ENCODE measurements around the gene C19orf81.

C19orf81 gene

GRCh38 chr19:50659318-50660087 lies 10.3 kb downstream of the C19orf81 start:
- no peak for DNase-seq

GRCh38 chr19:50660088-50660366 lies 10.8 kb downstream of the C19orf81 start:
- no peak for DNase-seq

DNA sequence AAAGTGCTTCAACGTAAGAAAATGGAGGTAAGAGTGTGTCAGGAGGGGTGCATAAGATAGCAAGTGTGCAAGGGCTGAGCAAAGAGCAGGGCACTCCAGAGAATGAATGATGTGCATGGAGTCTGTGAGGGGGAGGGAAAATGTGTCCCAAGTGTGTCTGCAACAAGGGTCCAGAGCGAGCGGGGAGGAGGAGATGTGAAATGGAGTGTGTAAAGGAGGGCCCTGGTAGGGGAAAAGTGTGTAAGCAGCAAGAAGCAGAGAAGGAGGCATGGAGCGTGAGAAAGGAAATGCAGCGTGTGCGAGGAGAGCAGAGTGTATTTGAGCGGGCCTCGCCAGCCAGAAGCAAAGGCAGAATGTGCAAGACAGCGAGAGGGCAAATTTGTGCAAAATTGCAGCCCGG lies 11.8 kb downstream of the C19orf81 start:
- no peak for DNase-seq

DNA sequence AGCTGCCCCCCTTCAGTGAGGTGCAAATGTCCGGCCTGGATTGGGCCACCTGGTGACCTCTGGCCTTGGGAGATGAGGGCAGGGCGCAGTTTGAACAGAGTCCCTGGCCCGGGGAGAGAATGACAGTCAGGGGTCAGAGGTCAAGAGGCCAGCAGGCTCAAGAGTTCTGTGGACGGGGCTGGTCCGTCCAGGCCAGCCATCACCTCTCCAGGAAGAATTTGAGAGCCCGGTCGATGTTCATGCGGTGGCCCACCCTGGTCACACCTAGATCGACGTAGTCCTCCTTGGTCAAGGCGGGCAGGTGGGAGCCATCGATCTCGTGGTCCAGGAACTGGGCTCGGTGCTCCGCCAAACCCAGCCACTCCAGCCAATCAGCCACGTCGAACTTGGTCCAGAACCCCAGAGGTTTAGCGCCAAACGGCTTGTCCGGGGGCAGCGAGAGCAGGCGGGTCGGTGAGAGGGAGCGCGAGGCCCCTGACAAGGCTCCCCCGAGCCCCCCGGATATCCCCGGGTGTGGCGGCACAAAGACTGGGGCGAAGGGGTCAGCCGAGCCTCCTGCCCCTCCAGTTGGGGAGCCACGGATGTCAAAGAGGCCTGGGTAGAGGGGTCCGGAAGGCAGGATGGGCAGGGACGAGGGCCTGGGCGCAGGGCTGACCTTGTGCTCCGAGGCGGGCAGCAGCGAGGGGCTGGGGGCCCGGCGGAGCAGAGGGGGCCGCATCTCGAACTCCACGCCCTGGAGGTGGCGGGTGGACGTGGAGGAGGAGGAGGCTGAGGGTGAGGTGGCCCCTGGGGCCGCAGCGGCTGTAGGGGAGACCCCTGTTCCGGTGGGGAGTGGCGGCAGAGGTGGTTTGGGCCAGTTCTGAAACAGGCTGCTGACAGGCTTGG lies 12.8 kb downstream of the C19orf81 start:
- no peak for DNase-seq

GRCh38 chr19:50662651-50663481 lies 13.6 kb downstream of the C19orf81 start:
- DNase-seq = no peak

DNA sequence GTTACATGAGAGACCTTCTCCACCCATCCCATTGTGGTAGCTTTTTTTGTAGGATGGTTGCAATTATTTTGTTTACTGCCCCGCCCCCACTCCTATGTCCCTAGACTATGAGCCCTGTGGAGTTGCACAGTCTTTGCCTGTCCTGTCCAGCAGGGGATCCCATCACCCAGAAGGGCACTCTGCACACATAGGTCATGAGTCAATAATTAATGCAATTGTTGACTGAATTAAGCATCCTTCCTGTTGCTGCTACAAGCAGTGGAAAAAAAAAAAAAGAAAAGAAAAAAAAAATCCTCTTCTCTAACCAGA lies 14.2 kb downstream of the C19orf81 start:
- DNase-seq = no peak

GRCh38 chr19:50664204-50664603 lies 15.0 kb downstream of the C19orf81 start:
- DNase-seq = no peak

- DNase-seq = no peak
Observed at GRCh38 chr19:50666346-50667176, 17.3 kb downstream of the C19orf81 start.

DNA sequence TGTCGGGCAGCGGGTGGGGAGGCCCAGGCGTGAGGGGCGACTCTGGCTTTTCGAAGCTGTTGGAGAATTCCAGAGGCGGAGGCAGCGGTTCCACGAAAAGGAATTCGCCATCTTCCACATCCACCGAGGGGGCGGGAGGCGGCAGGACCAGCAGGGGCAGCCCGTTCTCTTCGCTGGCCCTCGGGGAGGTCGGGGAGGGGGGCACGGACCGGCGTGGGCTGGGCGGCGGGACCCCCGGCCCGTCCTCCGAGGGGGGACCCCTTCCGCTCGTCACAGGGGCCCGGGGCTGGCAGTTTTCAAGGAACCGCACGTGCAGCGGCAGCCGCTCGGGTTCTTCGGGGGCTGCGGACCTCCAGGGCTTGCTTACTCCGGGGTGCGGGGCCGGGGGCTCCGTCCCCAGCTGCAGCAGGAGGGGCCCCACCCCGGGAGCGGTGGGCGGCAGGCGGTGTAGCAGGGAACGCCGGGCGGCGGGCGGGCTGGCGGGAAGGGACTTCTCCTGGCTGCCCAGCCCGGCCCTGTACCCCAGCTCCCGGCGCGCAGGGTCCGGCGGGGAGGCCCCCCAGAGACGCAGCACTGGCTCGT lies 18.0 kb downstream of the C19orf81 start:
- DNase-seq = no peak

GRCh38 chr19:50667759-50668231 lies 18.6 kb downstream of the C19orf81 start:
- no peak for DNase-seq

- no peak for DNase-seq
Observed at GRCh38 chr19:50668416-50668815, 19.2 kb downstream of the C19orf81 start.

DNA sequence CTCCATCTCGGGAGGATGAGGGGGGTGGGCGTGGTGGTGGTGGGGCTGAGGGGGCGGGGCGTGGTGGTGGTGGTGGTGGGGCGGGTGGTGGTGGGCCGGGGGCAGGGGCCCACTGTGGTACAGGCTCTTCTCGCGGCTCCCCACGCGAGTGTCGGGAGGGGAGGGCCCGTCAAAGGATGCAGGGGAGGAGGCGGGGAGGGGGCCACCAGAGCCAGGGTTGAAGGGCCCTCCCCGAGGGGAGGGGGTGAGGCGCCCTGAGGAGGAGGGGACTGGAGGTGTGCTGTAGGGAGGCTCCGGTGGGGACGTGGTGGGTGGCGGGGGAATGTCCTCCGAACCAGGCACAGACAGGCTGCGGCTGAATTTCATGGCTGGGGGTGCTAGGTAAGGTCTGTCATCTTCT lies 19.6 kb downstream of the C19orf81 start:
- DNase-seq = no peak

- DNase-seq = peak; percentile 4 to 50
Observed at GRCh38 chr19:50669302-50670101, 20.3 kb downstream of the C19orf81 start.

GRCh38 chr19:50670102-50670380 lies 20.8 kb downstream of the C19orf81 start:
- no peak for DNase-seq

DNA sequence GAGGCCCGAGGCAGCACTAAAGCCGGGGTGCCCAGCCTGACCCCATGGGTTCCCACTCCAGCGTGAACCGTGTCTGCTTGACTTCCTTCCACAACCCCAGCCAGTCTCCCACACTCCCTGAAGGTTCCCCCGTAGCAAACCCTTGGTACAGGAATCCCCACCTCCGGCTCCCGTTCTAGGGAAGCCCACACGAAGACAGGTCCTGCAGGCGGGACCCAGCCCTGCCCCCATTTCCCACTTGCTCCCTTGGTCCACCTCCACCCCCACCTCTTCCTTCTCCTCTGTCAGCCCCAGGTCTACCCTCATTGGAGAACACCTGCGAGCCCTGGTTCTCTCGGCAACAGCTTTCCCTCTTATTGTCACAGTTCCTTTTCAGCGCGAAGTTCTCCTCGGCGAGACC lies 23.9 kb downstream of the C19orf81 start:
- DNase-seq = no peak

DNA sequence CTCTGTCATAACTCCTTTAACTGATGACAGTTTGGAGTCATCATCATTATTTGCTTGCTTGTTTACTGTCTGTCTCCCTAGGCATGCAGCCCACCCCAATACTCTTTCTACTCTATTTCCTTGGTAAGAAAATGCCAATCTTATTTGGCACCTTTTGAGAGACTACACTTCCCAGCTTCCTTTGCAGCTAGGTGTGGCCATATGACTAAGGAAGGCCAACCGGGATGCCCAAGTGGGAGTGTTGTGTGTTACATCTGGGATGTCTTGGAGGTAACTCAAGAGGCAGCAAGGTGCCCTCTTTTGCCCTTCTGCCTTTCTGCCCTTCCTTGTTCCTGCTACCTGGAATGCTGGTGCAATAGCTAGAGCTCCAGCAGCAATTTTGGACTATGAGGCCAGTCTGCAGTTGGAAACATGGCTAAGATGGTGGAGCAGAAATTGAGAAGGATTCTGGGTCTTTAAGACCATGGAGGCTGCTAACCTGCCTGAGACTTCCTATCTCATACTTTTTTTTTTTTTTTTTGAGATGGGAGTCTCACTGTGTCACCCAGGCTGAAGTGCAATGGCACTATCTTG lies 27.5 kb downstream of the C19orf81 start:
- DNase-seq = no peak

DNA sequence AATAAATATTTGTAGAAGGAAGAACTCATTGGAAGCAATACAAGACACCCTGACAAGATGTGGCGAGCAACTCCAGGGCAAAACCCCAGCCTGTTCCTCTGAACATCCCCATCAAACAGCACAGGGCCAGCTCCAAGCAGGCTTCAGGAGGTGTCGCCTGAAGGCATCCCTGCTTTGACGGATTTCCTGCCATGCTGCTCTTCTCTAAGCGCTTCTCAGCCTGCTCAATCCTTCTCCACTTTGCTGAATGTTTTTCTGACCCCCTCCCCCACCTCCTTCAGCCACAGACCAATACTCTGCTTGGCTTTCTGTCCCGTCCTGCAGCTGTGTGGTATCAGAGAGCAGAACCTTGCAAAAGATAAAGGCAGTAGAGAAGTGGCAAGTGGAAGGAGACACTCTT lies 28.4 kb downstream of the C19orf81 start:
- no peak for DNase-seq

GRCh38 chr19:50678323-50678722 lies 29.1 kb downstream of the C19orf81 start:
- no peak for DNase-seq

DNA sequence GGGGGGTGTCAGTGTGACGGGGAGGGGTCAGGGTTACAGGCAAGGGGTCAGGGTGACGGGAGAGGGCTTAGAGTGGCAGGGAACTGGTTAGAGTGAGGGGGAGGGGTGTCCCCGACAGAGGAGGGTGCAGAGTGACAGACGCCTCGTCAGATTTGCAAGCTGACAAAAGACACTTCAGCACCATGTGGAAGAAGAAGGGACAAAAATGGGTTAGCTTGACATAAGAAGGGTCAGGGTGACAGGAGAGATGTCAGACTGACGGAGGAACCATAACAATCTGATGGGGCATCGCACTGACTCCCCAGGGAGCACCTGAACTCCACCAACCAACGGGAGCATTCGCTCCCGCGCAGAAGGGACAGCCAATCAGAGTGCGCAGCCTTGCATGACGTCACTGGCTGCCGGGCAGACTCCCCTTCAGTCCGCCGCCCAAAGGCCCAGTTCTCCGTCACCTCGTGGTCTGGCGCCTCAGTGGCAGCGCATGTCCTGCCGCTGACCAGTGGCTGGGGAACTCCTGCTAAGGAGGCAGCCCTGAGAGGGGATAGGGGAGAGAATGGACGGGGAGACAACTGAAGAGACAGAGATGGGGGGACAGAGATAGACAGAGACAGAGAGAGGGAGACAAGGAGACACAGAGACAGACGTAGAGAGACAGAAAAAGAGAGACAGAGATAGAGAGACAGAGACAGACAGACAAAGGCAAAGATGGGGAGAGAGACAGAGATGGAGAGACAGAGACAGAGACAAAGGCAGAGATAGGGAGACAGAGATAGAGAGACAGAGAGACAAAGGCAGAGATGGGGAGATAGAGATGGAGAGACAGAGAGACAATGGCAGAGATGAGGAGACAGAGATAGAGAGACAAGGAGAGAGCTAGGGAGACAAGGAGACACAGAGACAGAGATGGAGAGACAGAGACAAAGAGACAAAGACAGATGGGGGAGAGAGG lies 30.2 kb downstream of the C19orf81 start:
- no peak for DNase-seq
